HG03521 (cell line): ENCODE data around the gene KCNIP3.

ENCODE experiments used
- ATAC-seq: cut with Tn5 transposase; IDR thresholded peaks from one replicate; pipeline ENCODE4 v1.9.1; 2021; ENCODE audit warnings: mild to moderate bottlenecking, moderate library complexity; ENCODE audit not compliant: unreplicated experiment

The KCNIP3 gene

GRCh38 chr2:95327861-95328260 lies 30.7 kb downstream of the KCNIP3 start:
- no peak for ATAC-seq

GRCh38 chr2:95328358-95329125 lies 31.4 kb downstream of the KCNIP3 start:
- ATAC-seq, result no peak

DNA sequence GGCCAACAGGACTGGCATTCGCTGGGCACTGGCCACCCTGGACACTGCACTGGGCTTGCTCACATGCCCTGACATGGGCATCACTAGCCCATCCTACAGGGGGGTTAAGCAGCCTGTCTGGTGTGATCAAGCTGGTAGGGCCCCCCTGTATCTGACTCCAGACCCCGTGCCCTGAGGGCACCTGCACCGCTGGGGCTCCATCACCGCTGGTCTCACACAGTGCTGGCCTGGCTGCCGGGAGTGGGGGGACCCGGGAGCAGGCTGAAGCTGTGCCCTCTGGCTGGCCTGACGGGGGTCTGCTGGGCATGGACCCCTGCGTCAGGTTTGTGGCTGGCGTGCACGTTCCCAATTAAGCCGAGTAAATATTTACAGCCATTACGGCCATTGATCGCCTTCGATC lies 32.3 kb downstream of the KCNIP3 start:
- no peak for ATAC-seq

DNA sequence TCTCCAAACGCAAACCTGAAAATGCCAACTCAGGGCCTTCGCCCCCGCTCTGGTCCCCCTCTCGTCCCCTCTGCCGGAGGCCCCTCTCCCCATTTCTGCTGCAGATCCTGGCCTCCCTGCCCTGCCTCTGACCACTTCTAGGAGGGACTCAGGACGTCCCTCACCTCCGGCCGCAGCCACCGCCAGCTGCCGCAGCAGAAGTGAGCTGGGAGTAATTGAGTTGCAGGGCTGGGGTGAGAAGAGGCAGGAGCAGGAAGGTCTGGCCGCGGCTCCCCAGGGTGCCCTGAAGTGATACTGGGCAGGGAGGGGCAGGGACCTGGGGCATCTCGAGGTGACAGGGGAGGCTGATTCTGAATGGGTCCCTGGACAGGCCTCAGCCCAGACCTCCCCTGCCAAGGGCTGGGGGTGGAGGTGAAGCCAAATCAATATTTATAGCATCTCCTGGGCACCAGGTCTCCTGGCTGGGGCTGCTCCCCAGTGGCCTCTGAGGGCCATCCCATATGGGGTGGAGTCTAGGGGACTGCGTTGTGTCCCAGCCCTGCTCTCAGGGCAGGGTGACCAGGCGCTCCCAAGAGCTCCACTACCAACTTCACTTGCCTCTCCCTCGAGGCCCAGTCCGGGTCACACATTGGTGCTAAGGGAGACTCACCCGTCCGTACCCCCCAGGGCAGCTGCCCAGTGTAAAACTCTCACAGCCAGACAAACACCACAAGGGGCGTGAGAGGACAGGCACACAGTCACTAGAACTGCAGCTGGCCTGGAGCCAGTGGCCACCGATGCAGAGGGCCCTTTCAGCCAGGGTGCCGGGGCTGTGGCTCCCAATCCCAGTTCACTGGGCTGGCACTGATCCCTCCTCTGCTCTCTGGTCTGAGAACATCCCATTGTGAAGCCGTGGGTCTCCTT lies 33.0 kb downstream of the KCNIP3 start:
- no peak for ATAC-seq

- no peak for ATAC-seq
These were observed 33.7 kb downstream of the KCNIP3 start for GRCh38 chr2:95330794-95331338.

GRCh38 chr2:95331606-95332005 lies 34.5 kb downstream of the KCNIP3 start:
- ATAC-seq, result no peak

DNA sequence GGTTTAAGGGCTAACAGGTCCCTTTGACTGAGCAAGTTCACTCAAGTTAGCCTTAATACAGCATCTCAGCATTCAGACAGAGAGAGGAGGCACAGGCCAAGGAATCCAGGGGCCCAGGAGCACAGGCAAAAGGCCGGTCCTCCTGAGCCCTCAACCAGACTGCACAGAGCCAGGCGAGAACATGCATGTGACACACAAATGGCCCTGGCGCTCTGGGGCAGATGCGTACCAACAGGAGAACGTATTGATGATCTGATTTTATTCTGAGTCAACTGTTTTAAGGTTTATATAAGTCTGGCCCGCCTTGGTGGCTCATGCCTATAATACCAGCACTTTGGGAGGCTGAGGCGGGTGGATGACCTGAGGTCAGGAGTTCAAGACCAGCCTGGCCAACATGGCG lies 34.9 kb downstream of the KCNIP3 start:
- ATAC-seq, result no peak

DNA sequence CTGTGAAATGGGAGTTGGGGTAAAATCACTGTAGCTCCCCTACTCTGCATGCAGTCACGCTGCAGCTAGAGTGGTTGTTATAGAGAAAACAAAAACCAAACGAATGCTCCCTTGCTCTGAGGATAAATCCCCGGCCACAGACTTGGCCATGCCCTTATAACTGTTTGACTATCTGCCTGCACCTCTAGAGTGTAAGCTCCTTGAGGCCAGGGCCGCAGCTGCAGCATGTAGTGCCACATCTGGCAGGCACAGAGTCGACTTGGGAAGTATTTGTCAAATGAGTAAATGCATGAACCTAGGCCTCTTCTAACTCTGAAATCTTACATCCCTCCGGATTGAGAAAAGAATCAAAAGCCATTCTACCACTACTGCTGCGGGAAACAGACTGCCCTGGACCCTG lies 35.9 kb downstream of the KCNIP3 start:
- ATAC-seq, result no peak

DNA sequence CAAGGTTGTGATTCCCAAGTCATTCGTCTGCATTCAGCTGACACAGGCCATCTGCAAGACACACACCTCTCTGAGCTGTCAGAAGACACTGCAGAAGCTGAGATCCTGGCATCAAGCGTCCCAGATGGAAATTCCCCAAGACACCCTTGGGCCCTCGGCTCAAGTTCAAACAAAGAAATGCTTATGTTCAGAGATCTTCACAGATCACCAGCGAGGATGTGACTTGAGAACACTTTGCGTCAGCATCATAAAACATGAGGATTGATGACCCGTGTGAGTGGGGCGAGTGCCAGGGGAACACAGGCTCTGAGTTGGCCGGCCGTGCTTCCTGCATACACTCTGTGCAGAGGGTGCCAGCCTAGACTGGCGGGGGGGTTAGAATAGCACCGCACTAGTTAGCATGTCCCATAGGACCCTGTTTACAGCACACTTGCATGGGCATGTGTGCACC lies 36.8 kb downstream of the KCNIP3 start:
- ATAC-seq, result no peak

GRCh38 chr2:95334916-95335641 lies 37.9 kb downstream of the KCNIP3 start:
- ATAC-seq, result no peak

DNA sequence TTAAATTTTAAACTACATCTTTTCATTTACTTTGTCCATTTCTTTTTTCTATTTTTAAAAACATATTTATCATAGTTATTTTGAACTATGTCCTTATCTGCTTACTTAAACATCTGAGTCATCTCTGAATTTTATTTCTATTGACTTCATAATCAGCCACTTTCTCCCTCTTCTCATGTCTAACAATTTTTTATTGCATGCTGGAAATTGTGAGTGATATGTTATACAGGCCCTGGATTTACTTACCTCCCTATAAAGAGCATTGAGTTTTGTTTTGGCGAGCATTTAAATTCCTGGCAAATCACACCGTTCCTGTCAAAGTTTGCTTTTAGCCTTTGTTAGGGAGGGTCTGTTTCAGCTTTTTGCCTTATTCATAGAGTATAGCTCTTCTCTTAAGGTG lies 39.3 kb downstream of the KCNIP3 start:
- ATAC-seq, result no peak

GRCh38 chr2:95337829-95338228 lies 40.7 kb downstream of the KCNIP3 start:
- ATAC-seq, result no peak

- ATAC-seq, result no peak
These were observed 45.6 kb downstream of the KCNIP3 start for GRCh38 chr2:95342556-95343320.

DNA sequence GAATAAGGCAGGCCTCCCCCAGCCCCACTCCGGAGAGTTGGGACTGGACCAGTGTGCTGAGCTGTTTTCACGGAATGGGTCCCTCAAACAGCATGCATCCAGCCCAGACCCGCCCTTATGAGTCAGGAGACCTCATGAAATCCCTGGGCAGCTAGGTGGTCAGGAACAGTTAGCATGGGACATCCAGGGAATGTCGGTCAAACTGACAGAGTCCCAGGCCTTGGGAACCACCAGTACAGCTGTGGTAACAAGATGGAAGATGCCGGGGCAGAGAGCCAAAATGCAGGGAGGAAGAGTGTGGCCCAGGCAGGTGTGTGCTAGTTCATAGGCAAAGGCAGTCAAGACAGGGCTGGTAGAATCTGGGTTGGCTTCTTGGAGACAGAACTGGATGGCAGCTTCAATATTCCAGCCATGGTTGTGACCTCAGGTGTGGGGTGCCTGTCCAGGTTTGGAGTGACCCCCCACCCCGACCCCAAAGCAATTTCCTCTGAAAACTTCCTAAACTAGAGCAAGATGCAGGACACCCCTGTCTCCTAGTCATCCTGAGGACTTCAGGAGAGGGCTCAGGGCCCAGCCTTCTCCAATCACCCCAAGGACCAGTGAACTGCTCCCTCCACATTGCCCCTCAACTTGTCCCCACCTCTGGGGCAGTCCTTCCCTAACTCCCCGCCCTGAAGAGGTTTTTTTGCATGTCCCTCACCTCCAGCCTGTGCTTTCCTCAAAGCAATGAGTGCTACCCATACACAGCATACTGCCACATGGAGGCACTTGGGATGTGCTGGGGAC lies 46.5 kb downstream of the KCNIP3 start:
- ATAC-seq, result no peak

GRCh38 chr2:95344215-95344583 lies 47.1 kb downstream of the KCNIP3 start:
- ATAC-seq, result no peak

GRCh38 chr2:95344656-95345055 lies 47.5 kb downstream of the KCNIP3 start:
- ATAC-seq, result no peak

DNA sequence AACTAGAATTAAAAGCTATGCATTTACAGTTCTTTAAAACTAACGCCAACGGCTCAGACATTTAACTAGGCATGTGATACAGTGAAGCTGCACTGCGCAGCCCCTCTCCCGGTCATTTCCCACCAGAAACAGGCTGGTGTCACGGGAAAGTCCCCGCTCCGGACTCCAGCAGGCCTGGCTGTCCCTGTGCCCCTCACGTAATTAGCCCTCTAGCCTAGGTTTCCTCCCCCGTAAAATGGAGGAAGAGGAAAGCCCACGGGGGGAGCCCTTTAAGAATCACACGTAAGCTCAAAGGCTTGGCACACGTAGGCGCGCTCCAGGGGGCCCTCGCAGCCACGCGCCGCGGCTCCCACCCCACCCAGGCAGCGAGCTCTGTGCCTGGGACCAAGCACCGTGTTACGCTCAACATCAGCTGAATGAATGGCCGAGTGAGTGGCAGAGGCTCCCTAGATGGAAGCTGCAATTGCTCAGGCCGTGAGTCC lies 48.0 kb downstream of the KCNIP3 start:
- ATAC-seq, result no peak

DNA sequence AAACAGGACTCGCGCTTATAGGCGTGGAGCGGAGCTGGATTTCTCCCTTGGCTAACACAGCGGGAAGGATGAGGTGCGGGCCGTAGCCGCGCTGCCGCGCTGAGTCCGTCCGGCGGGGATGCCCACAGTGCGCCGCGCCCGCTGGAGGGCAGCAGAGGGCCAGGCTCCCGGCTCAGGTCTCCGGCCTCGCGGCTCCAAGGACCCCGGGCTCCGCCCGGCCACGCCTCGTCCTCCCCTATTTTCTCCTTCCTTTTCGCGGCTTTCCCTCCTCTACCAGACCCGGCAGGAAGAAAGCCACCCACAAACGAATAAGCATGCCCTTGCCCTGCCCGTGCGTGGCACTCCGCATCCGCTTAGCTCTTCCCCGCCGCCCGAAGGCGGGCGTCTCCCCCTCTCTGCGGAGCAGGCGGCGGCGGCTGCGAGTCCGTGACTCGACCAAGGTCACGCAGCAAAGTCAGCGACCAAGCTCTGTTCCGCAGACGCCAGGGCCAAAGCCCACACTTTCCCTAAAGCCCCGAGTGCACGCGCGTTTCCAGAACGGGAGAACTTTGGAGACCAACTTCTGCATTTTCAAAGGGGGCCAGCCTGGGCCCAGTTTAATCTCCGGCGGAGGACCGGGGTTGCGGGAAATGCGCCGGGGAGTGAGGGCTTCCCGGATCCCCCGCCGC lies 48.5 kb downstream of the KCNIP3 start:
- peak; percentile 72 for ATAC-seq

- no peak for ATAC-seq
These were observed 49.1 kb downstream of the KCNIP3 start for GRCh38 chr2:95346231-95346737.
